Skeletal muscle tissue (tissue), 4 donors: ENCODE measurements around the gene DNTT. TPM values are rescaled to one million over a fixed set of nuclear protein-coding genes. Genes with fewer than 3 reads are reported as not detected.

ENCODE experiments used
- H3K27ac ChIP-seq: one replicate; pipeline ENCODE4 v1.7.0; 2013; ENCODE audit warnings: mild to moderate bottlenecking, low read depth, low read length, inconsistent platforms
- H3K27me3 ChIP-seq, 3 donors: one replicate each; pipeline ENCODE4 v1.7.0; 2013; ENCODE audit warnings: low read length in 3 of 3; ENCODE audit not compliant: control insufficient read depth in 3 of 3, insufficient read depth in 3 of 3
- H3K36me3 ChIP-seq, 3 donors: one replicate each; pipeline ENCODE4 v1.7.0; 2013; ENCODE audit warnings: low read length in 3 of 3; ENCODE audit not compliant: control insufficient read depth in 3 of 3, insufficient read depth in 3 of 3
- H3K4me1 ChIP-seq, 3 donors: one replicate each; pipeline ENCODE4 v1.7.0; 2013; ENCODE audit warnings: low read length in 3 of 3, mild to moderate bottlenecking in 3 of 3; ENCODE audit not compliant: control insufficient read depth in 3 of 3, insufficient read depth in 3 of 3
- H3K4me3 ChIP-seq, 3 donors: one replicate each; pipeline ENCODE4 v1.7.0; 2013; ENCODE audit warnings: low read length in 3 of 3
- H3K9ac ChIP-seq, 3 donors: one replicate each; pipeline ENCODE4 v1.7.0; 2013; ENCODE audit warnings: low read length in 3 of 3, mild to moderate bottlenecking in 3 of 3, moderate library complexity in 2 of 3, low read depth in 1 of 3
- H3K9me3 ChIP-seq, 3 donors: one replicate each; pipeline ENCODE4 v1.7.0; 2013; ENCODE audit warnings: low read length in 3 of 3; ENCODE audit not compliant: control insufficient read depth in 3 of 3
- total RNA-seq: library from RNA; depleted of rRNA; stranded (reverse); fragments of >200 nt; gene quantifications from one replicate; pipeline ENCODE4 v1.2.3, GENCODE V29; 2014
- donor health status: Osteomylitis.

Gene DNTT
- not detected for total RNA-seq

- H3K9ac ChIP-seq, result no peak within 1 kb of the TSS
Measured at GRCh38 chr10:96304230-96304629, at the start of gene DNTT. Gene DNTT, plus strand, starts transcription at chr10:96304434. Its CDS starts 64 bp downstream, at chr10:96304498.

GRCh38 chr10:96254976-96255375 lies 49.3 kb upstream of the DNTT start:
- H3K4me1 ChIP-seq, result peaks cover 4 to 6% (median 5%) of the 10 kb centered on the region in 3 donors
- no peak overlapping the region for H3K27ac ChIP-seq
- H3K4me3 ChIP-seq, result no peak overlapping the region
- H3K9ac ChIP-seq, result no peak overlapping the region
- no peaks in the 10 kb centered on the region for H3K9me3 ChIP-seq
- no peaks in the 10 kb centered on the region for H3K36me3 ChIP-seq
- H3K27me3 ChIP-seq, result no peaks in the 10 kb centered on the region

More at GRCh38 chr10:96304230-96304629, at the start of gene DNTT:
- peaks cover 0 to 3% (median 2%) of the 10 kb centered on the region in 3 donors for H3K4me1 ChIP-seq
- H3K27ac ChIP-seq, result no peak within 1 kb of the TSS
- no peak within 1 kb of the TSS for H3K4me3 ChIP-seq
- no peaks in the 10 kb centered on the region for H3K36me3 ChIP-seq
- H3K27me3 ChIP-seq, result peaks cover 7 to 18% (median 17%) of the 10 kb centered on the region in 3 donors
- no peaks in the 10 kb centered on the region for H3K9me3 ChIP-seq

GRCh38 chr10:96255549-96256333 lies 48.5 kb upstream of the DNTT start:
- Histone ChIP-seq H3K27ac (no peak overlapping the region), H3K4me1 (peaks cover 4 to 6% (median 5%) of the 10 kb centered on the region in 3 donors), H3K27me3 (no peaks in the 10 kb centered on the region), H3K36me3 (no peaks in the 10 kb centered on the region), H3K9me3 (no peaks in the 10 kb centered on the region), H3K4me3 (no peak overlapping the region), H3K9ac (no peak overlapping the region)

GRCh38 chr10:96257944-96258343 lies 46.3 kb upstream of the DNTT start:
- H3K36me3 ChIP-seq, result no peaks in the 10 kb centered on the region
- no peak overlapping the region for H3K27ac ChIP-seq
- H3K9ac ChIP-seq, result no peak overlapping the region
- H3K4me3 ChIP-seq, result no peak overlapping the region
- H3K27me3 ChIP-seq, result no peaks in the 10 kb centered on the region
- peaks cover 4 to 6% (median 5%) of the 10 kb centered on the region in 3 donors for H3K4me1 ChIP-seq
- no peaks in the 10 kb centered on the region for H3K9me3 ChIP-seq

GRCh38 chr10:96259150-96259549 lies 45.1 kb upstream of the DNTT start:
- no peak overlapping the region for H3K9ac ChIP-seq
- no peaks in the 10 kb centered on the region for H3K36me3 ChIP-seq
- peaks cover 4 to 10% (median 5%) of the 10 kb centered on the region in 3 donors for H3K4me1 ChIP-seq
- H3K27ac ChIP-seq, result no peak overlapping the region
- H3K9me3 ChIP-seq, result no peaks in the 10 kb centered on the region
- no peak overlapping the region for H3K4me3 ChIP-seq
- H3K27me3 ChIP-seq, result no peaks in the 10 kb centered on the region

GRCh38 chr10:96260014-96260413 lies 44.2 kb upstream of the DNTT start:
- Histone ChIP-seq H3K27ac (no peak overlapping the region), H3K9ac (no peak overlapping the region), H3K36me3 (no peaks in the 10 kb centered on the region), H3K27me3 (no peaks in the 10 kb centered on the region), H3K9me3 (no peaks in the 10 kb centered on the region), H3K4me3 (no peak overlapping the region), H3K4me1 (peaks cover 4 to 10% (median 5%) of the 10 kb centered on the region in 3 donors)

- Histone ChIP-seq H3K9me3 (no peaks in the 10 kb centered on the region), H3K4me1 (peaks cover 4 to 10% (median 5%) of the 10 kb centered on the region in 3 donors), H3K27me3 (no peaks in the 10 kb centered on the region), H3K9ac (no peak overlapping the region), H3K27ac (no peak overlapping the region), H3K36me3 (no peaks in the 10 kb centered on the region), H3K4me3 (no peak overlapping the region)
Measured at GRCh38 chr10:96261132-96261531, 43.1 kb upstream of the DNTT start.

GRCh38 chr10:96261930-96262329 lies 42.3 kb upstream of the DNTT start:
- Histone ChIP-seq H3K9me3 (no peaks in the 10 kb centered on the region), H3K4me1 (peaks cover 4 to 10% (median 5%) of the 10 kb centered on the region in 3 donors), H3K9ac (no peak overlapping the region), H3K27me3 (no peaks in the 10 kb centered on the region), H3K36me3 (no peaks in the 10 kb centered on the region), H3K27ac (no peak overlapping the region), H3K4me3 (no peak overlapping the region)

- no peaks in the 10 kb centered on the region for H3K27me3 ChIP-seq
- H3K9me3 ChIP-seq, result no peaks in the 10 kb centered on the region
- H3K4me1 ChIP-seq, result peaks cover 0 to 4% (median 4%) of the 10 kb centered on the region in 3 donors
- H3K27ac ChIP-seq, result no peak overlapping the region
- no peak overlapping the region for H3K9ac ChIP-seq
- H3K4me3 ChIP-seq, result no peak overlapping the region
- no peaks in the 10 kb centered on the region for H3K36me3 ChIP-seq
Measured at GRCh38 chr10:96263176-96263575, 41.1 kb upstream of the DNTT start.

- Histone ChIP-seq H3K4me1 (peaks cover 0 to 4% (median 4%) of the 10 kb centered on the region in 3 donors), H3K27me3 (no peaks in the 10 kb centered on the region), H3K4me3 (no peak overlapping the region), H3K27ac (no peak overlapping the region), H3K9ac (no peak overlapping the region), H3K36me3 (no peaks in the 10 kb centered on the region), H3K9me3 (no peaks in the 10 kb centered on the region)
Measured at GRCh38 chr10:96263669-96264068, 40.6 kb upstream of the DNTT start.
